RWPE2 (cell line): Measurements from ENCODE around the gene SSTR3.

Experiments used
- ATAC-seq: fragments of 200-7000 bp; cut with Tn5 transposase; 3 replicates; pipeline ENCODE4 v1.9.1; 2021; ENCODE audit warnings: low read depth
- DNase-seq: peaks from one replicate; pipeline ENCODE4 v3.0.0-alpha.2; 2020; ENCODE audit warnings: low spot score
- H3K27ac ChIP-seq: fragments of 450-650 bp; 2 replicates; pipeline ENCODE4 v1.5.1; 2017; ENCODE audit warnings: mild to moderate bottlenecking; ENCODE audit not compliant: poor library complexity, severe bottlenecking
- H3K27me3 ChIP-seq: fragments of 250-450 bp; sonication (Bioruptor Pico); 2 replicates; pipeline ENCODE4 v1.5.1; 2021; ENCODE audit warnings: mild to moderate bottlenecking, moderate library complexity; ENCODE audit not compliant: insufficient read depth, poor library complexity, severe bottlenecking
- H3K36me3 ChIP-seq: fragments of 250-450 bp; sonication (Bioruptor Pico); 2 replicates; pipeline ENCODE4 v1.5.1; 2020; ENCODE audit warnings: low read depth, mild to moderate bottlenecking, moderate library complexity
- H3K4me1 ChIP-seq: fragments of 250-450 bp; sonication (Bioruptor Pico); 2 replicates; pipeline ENCODE4 v1.5.1; 2021; ENCODE audit warnings: mild to moderate bottlenecking, moderate library complexity; ENCODE audit not compliant: insufficient read depth, poor library complexity, severe bottlenecking
- H3K4me3 ChIP-seq: fragments of 250-450 bp; sonication (Bioruptor Pico); 2 replicates; pipeline ENCODE4 v1.5.1; 2021; ENCODE audit warnings: mild to moderate bottlenecking, moderate library complexity; ENCODE audit not compliant: severe bottlenecking
- H3K9me3 ChIP-seq: fragments of 250-450 bp; sonication (Bioruptor Pico); 2 replicates; pipeline ENCODE4 v1.5.1; 2021; ENCODE audit warnings: mild to moderate bottlenecking, moderate library complexity; ENCODE audit not compliant: severe bottlenecking
- TF ChIP-seq, protein P1 (sequence below): fragments of 450-650 bp; IDR thresholded peaks from one replicate; pipeline ENCODE4 v1.5.1; 2017; ENCODE audit warnings: mild to moderate bottlenecking, moderate library complexity; ENCODE audit not compliant: poor library complexity, severe bottlenecking

Gene SSTR3

GRCh38 chr22:37212174-37212906 lies at the start of gene SSTR3:
TSS of gene SSTR3 (minus strand) at chr22:37212477. CDS start at chr22:37207803, 4,674 bp downstream.
- Histone ChIP-seq H3K4me3 (no peak within 1 kb of the TSS), H3K27me3 (no peaks in the 10 kb centered on the region), H3K27ac (no peak within 1 kb of the TSS), H3K4me1 (no peaks in the 10 kb centered on the region), H3K9me3 (no peaks in the 10 kb centered on the region), H3K36me3 (no peaks in the 10 kb centered on the region)
- TF ChIP-seq, protein P1, sequence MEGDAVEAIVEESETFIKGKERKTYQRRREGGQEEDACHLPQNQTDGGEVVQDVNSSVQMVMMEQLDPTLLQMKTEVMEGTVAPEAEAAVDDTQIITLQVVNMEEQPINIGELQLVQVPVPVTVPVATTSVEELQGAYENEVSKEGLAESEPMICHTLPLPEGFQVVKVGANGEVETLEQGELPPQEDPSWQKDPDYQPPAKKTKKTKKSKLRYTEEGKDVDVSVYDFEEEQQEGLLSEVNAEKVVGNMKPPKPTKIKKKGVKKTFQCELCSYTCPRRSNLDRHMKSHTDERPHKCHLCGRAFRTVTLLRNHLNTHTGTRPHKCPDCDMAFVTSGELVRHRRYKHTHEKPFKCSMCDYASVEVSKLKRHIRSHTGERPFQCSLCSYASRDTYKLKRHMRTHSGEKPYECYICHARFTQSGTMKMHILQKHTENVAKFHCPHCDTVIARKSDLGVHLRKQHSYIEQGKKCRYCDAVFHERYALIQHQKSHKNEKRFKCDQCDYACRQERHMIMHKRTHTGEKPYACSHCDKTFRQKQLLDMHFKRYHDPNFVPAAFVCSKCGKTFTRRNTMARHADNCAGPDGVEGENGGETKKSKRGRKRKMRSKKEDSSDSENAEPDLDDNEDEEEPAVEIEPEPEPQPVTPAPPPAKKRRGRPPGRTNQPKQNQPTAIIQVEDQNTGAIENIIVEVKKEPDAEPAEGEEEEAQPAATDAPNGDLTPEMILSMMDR = no peak
- peak; percentile 51; the same call in 2 of the 3 replicates for ATAC-seq
- peak; percentile 42 for DNase-seq

- peak; percentile 52 for DNase-seq
- TF ChIP-seq, protein P1 = peak; percentile 90
- no peak overlapping the region for H3K27ac ChIP-seq
- ATAC-seq = peak; percentile 68; the same call in 2 of the 3 replicates
- no peaks in the 10 kb centered on the region for H3K4me1 ChIP-seq
- peaks cover 6% of the 10 kb centered on the region for H3K9me3 ChIP-seq
- H3K4me3 ChIP-seq = no peak overlapping the region
- no peaks in the 10 kb centered on the region for H3K27me3 ChIP-seq
- no peaks in the 10 kb centered on the region for H3K36me3 ChIP-seq
These were observed 48.6 kb upstream of the SSTR3 start for GRCh38 chr22:37260901-37261336.

DNA sequence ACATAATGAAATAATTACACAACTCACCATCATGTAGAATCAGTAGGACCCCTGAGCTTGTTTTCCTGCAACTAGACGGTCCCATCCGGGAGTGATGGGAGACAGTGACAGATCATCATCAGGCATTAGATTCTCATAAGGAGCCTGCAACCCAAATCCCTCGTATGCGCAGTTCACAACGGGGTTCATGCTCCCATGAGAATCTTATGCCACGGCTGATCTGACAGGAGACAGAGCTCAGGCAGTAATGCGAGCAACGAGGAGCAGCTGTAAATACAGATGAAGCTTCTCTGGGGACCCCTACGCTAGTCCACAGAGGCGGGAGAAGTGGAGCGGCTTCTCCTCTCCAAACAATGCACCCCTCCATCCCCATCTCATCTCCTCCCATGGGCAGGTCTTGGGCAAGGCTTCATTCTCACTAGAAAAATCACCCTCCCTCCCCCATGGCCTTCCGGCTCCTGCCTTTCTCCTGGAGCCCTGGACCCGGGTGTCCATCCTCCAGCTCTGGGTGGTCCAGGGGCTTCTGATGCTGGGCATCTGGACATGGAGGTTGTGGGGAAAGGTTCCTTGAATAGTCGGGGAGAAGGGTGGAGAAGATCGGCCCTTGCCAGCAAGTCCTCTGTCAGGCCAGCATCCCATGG lies 48.0 kb upstream of the SSTR3 start:
- peaks cover 6% of the 10 kb centered on the region for H3K9me3 ChIP-seq
- H3K36me3 ChIP-seq = no peaks in the 10 kb centered on the region
- DNase-seq (no peak), ATAC-seq (no peak)
- TF ChIP-seq, protein P1 = no peak
- H3K27ac ChIP-seq = no peak overlapping the region
- peaks cover 4% of the 10 kb centered on the region for H3K4me1 ChIP-seq
- H3K4me3 ChIP-seq = no peak overlapping the region
- no peaks in the 10 kb centered on the region for H3K27me3 ChIP-seq

- Histone ChIP-seq H3K27ac (no peak overlapping the region), H3K4me1 (peaks cover 11% of the 10 kb centered on the region), H3K27me3 (no peaks in the 10 kb centered on the region), H3K36me3 (no peaks in the 10 kb centered on the region), H3K9me3 (peaks cover 6% of the 10 kb centered on the region), H3K4me3 (no peak overlapping the region)
- TF ChIP-seq, protein P1 = peak; percentile 25
- ATAC-seq (no peak), DNase-seq (peak; percentile 28)
These were observed 47.3 kb upstream of the SSTR3 start for GRCh38 chr22:37259540-37260029.
